ENCODE results near the gene HPX.

DNA sequence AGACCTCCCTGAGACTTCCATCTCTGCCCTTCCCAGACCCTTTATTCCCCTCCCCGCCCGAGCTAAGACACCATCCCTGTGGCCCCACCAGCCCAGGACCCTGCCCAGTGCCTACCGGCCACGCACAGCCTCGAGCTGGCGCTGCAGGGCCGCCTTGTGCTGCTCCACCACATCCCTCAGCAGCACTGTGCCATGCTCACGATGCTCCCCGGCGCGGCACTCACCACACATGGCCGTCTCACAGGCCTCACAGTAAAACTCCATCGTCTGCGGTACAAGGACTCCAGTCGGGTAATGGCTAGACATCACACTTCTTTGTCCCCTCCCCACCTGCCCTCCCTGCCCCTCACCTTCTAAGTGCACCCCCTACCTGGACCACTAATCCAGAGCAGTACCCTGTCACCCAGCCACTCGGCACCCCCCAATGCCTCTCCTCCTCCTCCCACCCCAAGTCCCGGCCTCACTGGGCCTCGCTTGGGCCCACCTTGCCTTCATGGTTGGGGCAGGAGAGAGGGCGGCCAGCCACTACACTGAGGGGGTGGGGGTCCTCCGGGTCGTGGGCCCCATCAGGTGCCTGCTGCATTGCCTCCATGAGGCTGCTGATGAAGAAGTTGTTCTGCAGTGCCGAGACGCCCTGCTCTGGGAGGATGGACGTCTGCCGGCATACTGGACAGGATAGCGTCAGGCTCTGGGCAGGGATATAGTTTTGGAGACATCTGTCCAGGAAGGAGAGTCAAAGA is 17.0 kb upstream of the HPX start:
- TF ChIP-seq POLR2A (IDR thresholded peaks at IDR 0.05) (no peak), POLR2AphosphoS5 (IDR thresholded peaks at IDR 0.05) (no peak)
- TF ChIP-seq, protein P1, sequence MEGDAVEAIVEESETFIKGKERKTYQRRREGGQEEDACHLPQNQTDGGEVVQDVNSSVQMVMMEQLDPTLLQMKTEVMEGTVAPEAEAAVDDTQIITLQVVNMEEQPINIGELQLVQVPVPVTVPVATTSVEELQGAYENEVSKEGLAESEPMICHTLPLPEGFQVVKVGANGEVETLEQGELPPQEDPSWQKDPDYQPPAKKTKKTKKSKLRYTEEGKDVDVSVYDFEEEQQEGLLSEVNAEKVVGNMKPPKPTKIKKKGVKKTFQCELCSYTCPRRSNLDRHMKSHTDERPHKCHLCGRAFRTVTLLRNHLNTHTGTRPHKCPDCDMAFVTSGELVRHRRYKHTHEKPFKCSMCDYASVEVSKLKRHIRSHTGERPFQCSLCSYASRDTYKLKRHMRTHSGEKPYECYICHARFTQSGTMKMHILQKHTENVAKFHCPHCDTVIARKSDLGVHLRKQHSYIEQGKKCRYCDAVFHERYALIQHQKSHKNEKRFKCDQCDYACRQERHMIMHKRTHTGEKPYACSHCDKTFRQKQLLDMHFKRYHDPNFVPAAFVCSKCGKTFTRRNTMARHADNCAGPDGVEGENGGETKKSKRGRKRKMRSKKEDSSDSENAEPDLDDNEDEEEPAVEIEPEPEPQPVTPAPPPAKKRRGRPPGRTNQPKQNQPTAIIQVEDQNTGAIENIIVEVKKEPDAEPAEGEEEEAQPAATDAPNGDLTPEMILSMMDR (IDR thresholded peaks at IDR 0.05 in 8 of 11, conservative IDR thresholded peaks at IDR 0.05 in 3 of 11): no peak
